HG02588 (cell line): ENCODE data around the gene ASNS.
"Not testable (repeated sequence)": the region's sequence is repeated elsewhere in the genome, so short reads cannot be mapped to it uniquely, and the experiment has no call there.

Experiments used
- ATAC-seq: cut with Tn5 transposase; IDR thresholded peaks from one replicate; pipeline ENCODE4 v1.9.1; 2021; ENCODE audit warnings: mild to moderate bottlenecking, moderate library complexity; ENCODE audit not compliant: unreplicated experiment

The ASNS gene, protein sequence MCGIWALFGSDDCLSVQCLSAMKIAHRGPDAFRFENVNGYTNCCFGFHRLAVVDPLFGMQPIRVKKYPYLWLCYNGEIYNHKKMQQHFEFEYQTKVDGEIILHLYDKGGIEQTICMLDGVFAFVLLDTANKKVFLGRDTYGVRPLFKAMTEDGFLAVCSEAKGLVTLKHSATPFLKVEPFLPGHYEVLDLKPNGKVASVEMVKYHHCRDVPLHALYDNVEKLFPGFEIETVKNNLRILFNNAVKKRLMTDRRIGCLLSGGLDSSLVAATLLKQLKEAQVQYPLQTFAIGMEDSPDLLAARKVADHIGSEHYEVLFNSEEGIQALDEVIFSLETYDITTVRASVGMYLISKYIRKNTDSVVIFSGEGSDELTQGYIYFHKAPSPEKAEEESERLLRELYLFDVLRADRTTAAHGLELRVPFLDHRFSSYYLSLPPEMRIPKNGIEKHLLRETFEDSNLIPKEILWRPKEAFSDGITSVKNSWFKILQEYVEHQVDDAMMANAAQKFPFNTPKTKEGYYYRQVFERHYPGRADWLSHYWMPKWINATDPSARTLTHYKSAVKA

GRCh38 chr7:97872025-97872669, at the start of gene ASNS:
ASNS (minus strand) TSS chr7:97872408; CDS start chr7:97869156, 3,252 bp downstream.
- peak; percentile 99 for ATAC-seq

DNA sequence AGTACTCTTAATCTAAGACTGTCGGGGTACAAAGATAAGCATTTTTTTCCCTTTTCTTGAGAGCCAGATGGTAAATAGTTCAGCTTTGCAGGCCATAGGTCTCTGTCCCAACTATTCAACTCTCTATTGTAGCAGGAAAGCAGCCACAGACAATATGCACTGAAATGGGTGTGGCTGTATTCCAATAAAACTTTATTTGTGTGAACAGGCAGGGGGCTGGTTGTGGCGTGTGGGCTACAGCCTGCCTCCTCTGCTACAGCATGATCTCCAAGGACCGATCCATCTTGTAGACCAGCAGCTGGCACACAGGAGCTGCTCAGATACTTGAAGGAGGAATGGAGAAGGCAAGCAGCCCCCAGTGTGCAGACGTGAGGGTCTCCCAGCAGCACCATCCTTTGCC, 49.0 kb upstream of the ASNS start:
- not testable (repeated sequence) for ATAC-seq

- not testable (repeated sequence) for ATAC-seq
Observed at GRCh38 chr7:97915267-97915666, 43.1 kb upstream of the ASNS start.

DNA sequence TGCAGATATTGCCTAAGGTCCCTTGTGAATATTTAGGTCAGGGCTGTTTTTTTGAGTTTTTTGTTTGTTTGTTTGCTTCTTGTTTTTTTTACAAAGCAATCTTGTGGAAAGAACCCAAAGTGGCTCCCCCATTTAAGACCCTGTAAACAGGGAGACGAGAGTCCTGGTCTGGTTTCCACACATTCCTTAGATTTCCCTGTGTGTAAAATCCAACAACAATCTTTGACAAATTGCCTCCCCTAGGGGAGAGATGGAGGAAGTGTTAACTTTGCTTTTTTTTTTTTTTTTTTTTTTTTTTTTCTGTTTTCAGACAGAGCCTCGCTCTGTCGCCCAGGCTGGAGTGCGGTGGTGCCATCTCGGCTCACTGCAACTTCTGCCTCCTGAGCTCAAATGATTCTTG, 40.1 kb upstream of the ASNS start:
- ATAC-seq: not testable (repeated sequence)

GRCh38 chr7:97896893-97897292, 24.7 kb upstream of the ASNS start:
- not testable (repeated sequence) for ATAC-seq

DNA sequence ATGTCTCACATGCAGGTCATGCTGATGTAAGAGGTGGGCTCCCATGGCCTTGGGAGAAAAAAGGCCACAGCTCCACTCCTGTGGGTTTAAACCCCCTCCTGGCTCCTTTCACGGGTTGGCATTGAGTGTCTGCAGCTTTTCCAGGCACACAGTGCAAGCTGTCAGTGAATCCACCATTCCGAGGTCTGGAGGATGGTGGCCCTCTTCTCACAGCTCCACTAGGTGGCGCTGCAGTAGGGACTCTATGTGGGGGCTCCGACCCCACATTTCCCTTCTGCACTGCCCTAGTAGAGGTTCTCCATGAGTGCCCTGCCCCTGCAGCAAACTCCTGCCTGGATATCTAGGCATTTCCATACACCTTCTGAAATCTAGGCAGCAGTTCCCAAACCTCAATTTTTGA, 19.5 kb upstream of the ASNS start:
- ATAC-seq: not testable (repeated sequence)

- ATAC-seq: not testable (repeated sequence)
Observed at GRCh38 chr7:97879527-97879926, 7.3 kb upstream of the ASNS start.

DNA sequence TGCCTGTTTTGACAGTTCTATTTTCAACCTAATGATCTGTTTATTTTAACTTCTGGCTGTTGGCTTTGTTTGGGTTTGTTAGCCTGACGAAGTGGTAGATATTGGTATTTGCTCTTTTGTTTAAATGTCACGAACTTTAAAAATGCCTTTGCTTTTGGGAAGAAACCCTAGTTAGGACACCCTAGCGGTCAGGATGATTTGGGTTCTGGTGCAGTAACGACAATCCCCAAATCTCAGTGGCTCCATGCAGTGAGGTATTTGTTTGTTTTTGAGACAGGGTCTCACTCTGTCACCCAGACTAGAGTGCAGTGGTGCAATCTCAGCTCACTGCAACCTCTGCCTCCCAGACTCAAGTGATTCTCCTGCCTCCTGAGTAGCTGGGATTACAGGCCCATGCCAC, 2.7 kb upstream of the ASNS start:
- ATAC-seq: not testable (repeated sequence)

GRCh38 chr7:97873606-97874005, 1.4 kb upstream of the ASNS start:
- ATAC-seq: no peak

- peak; percentile 10 for ATAC-seq
Observed at GRCh38 chr7:97871659-97872024, 566 bp downstream of the ASNS start.

DNA sequence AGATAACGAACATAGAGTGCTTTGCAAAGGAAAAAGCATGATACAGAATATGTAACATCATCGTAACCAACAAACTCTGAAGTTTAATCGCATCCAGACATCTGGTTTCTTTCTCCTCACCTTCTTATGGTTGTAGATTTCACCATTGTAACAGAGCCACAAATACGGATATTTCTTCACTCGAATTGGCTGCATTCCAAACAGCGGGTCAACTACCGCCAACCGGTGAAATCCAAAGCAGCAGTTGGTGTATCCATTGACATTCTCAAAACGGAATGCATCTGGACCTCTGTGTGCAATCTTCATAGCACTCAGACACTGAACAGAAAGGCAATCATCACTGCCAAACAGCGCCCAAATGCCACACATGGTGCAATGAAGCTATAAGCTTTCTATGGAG, 3.4 kb downstream of the ASNS start:
- no peak for ATAC-seq

DNA sequence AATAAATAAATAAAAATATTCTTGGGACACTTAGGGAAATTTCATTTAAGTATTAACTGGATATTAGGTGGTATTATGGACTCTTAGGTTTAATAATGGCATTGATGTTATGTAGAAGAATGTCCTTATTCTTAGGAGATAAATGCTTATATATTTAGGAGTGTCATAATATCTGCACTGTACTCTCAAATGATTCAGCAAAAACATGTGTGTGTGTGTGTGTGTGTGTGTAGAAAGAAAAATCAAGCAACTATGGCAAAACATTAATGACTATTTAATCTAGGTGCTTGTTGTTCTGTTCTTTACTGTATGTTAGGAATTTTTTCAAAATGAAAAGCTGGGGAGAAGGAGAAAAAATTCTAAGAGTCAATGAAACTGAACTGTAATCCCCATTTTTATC, 3.9 kb downstream of the ASNS start:
- no peak for ATAC-seq

DNA sequence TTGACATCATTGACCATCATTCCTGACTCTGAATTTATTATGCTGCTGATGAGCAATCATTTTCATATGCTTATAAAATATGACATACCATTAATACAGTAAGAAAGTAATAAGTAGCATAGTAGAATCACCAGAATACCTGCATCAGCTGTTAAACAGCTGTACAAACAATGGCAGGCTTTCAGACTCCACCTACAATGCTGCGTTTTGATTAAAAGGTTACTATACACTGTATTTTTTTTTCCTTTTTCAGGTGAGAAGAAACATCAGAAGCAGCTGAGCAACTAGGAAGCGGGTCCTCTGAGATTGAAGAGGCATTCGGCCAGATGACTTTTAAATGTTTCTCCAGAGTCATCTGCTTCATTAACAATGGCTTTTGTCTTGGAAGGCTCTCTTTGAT, 7.1 kb downstream of the ASNS start:
- no peak for ATAC-seq

GRCh38 chr7:97859606-97860204, 12.5 kb downstream of the ASNS start:
- no peak for ATAC-seq

GRCh38 chr7:97858221-97858620, 14.0 kb downstream of the ASNS start:
- ATAC-seq: no peak

GRCh38 chr7:97857544-97857943, 14.7 kb downstream of the ASNS start:
- ATAC-seq: no peak

DNA sequence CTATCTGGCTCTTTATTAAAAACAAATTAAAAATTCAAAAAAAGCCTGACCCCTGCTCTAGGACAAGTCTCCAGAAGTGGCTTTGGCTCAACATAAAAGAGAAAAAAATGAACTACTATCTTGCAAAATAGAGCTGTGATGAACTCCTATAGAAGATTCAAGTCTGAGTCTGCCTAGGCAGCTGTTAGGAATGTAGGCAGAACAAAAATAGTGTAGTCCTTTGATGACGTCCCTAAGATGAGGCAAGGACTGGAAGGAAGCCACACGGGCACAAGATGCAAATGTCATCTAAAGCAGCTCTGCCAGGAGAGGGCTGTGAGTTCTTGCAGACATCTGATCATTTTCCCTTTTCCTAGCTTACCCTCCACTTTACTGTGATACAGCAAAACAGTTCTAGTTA, 20.5 kb downstream of the ASNS start:
- no peak for ATAC-seq

GRCh38 chr7:97850262-97851031, 21.8 kb downstream of the ASNS start:
- ATAC-seq: not testable (repeated sequence)

GRCh38 chr7:97847791-97848190, 24.4 kb downstream of the ASNS start:
- ATAC-seq: no peak

- ATAC-seq: no peak
Observed at GRCh38 chr7:97846945-97847344, 25.3 kb downstream of the ASNS start.

DNA sequence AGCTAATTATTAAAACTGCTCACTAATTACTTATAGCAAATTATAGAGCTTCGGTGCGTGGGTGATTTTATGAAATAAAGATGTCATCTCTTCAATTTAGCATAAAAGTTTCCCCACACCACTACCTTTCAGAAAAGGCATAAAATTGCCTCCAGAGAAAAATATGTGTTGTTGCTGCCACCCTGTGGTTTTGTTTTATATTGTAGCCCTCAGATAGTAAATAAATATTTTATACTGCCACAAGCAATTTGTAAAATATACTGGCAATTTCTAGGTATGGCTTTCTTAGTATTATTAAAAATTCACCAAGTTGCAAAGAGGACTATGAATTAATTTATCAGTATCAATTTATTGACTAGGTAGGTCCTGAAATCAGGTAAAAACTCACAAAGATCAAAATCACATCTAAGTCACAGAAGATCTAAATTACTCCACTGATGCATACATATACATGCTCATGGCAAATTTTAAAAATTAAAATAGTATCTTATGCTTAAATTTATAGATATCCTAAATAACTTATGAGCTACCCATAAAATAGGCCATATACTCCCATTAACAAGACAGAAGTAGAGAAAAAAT, 26.5 kb downstream of the ASNS start:
- ATAC-seq: no peak
